Measurements from ENCODE around the gene SRP14. TPM values are rescaled to one million over a fixed set of nuclear protein-coding genes. Genes with fewer than 3 reads are reported as not detected.

Gene SRP14
- total RNA-seq, 2 experiments from 2014 or later = 130 to 188 TPM

- no peaks in the 10 kb centered on the region for H3K9me2 ChIP-seq (ENCODE audit: insufficient read depth, low read length)
- H3K9me3 ChIP-seq (ENCODE audit: low read length) = no peaks in the 10 kb centered on the region
- POLR2A ChIA-PET = interaction anchor here (0.7 to 2.1 kb wide), 4 partner anchors 10 to 99 kb away, joined by 3 to 6 read pairs (median 4); no protein-coding TSS in a partner anchor
- H3K4me1 ChIP-seq (ENCODE audit: insufficient read depth, low read length, poor library complexity, severe bottlenecking) = peaks cover 38% of the 10 kb centered on the region
- TF ChIP-seq EZH2phosphoT487 (IDR thresholded peaks at IDR 0.05; ENCODE audit: borderline replicate concordance, low read depth, low read length) = no peak
- TF ChIP-seq, protein P1, sequence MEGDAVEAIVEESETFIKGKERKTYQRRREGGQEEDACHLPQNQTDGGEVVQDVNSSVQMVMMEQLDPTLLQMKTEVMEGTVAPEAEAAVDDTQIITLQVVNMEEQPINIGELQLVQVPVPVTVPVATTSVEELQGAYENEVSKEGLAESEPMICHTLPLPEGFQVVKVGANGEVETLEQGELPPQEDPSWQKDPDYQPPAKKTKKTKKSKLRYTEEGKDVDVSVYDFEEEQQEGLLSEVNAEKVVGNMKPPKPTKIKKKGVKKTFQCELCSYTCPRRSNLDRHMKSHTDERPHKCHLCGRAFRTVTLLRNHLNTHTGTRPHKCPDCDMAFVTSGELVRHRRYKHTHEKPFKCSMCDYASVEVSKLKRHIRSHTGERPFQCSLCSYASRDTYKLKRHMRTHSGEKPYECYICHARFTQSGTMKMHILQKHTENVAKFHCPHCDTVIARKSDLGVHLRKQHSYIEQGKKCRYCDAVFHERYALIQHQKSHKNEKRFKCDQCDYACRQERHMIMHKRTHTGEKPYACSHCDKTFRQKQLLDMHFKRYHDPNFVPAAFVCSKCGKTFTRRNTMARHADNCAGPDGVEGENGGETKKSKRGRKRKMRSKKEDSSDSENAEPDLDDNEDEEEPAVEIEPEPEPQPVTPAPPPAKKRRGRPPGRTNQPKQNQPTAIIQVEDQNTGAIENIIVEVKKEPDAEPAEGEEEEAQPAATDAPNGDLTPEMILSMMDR (conservative IDR thresholded peaks at IDR 0.05; ENCODE audit: low read length) = no peak
- no peaks in the 10 kb centered on the region for H4K20me1 ChIP-seq (ENCODE audit: insufficient read depth, low read length)
- H3K27ac ChIP-seq (ENCODE audit: low read depth, low read length, poor library complexity, severe bottlenecking) = no peak overlapping the region
- no peak for DNase-seq (ENCODE audit: low spot score)
- H3K79me2 ChIP-seq (ENCODE audit: insufficient read depth, low read depth, low read length) = no peaks in the 10 kb centered on the region
- no peaks in the 10 kb centered on the region for H3K36me3 ChIP-seq (ENCODE audit: insufficient read depth, low read length)
- H2AFZ ChIP-seq (ENCODE audit: low read length) = no peak overlapping the region
- no peak overlapping the region for H3K4me3 ChIP-seq (ENCODE audit: low read depth, low read length, poor library complexity, severe bottlenecking)
- intact Hi-C loops (cut with micrococcal nuclease; ENCODE audit: unreplicated experiment) = no loop called here
- H3K4me2 ChIP-seq (ENCODE audit: low read length) = no peak overlapping the region
- no TSS peak for BruUV-seq (replicated peaks)
- CTCF ChIA-PET (ENCODE audit: unreplicated experiment) = interaction anchor here (1.1 kb wide), 1 partner anchor 48 kb away, joined by 3 read pairs; no protein-coding TSS in a partner anchor
Measured at GRCh38 chr15:40062816-40063562, 24.0 kb upstream of the SRP14 start.

GRCh38 chr15:40061212-40061901 is 22.4 kb upstream of the SRP14 start:
- no peak overlapping the region for H3K4me3 ChIP-seq (ENCODE audit: low read depth, low read length, poor library complexity, severe bottlenecking)
- no peak overlapping the region for H2AFZ ChIP-seq (ENCODE audit: low read length)
- POLR2A ChIA-PET = interaction anchor here (2.1 kb wide), 1 partner anchor 100 kb away, joined by 6 read pairs; no protein-coding TSS in a partner anchor
- BruUV-seq (replicated peaks) = no TSS peak
- H3K4me2 ChIP-seq (ENCODE audit: low read length) = no peak overlapping the region
- no peaks in the 10 kb centered on the region for H3K9me2 ChIP-seq (ENCODE audit: insufficient read depth, low read length)
- TF ChIP-seq EZH2phosphoT487 (IDR thresholded peaks at IDR 0.05; ENCODE audit: borderline replicate concordance, low read depth, low read length) = no peak
- TF ChIP-seq, protein P1 (conservative IDR thresholded peaks at IDR 0.05; ENCODE audit: low read length) = no peak
- intact Hi-C loops (cut with micrococcal nuclease; ENCODE audit: unreplicated experiment) = no loop called here
- no peak for DNase-seq (ENCODE audit: low spot score)
- H3K36me3 ChIP-seq (ENCODE audit: insufficient read depth, low read length) = no peaks in the 10 kb centered on the region
- H3K9me3 ChIP-seq (ENCODE audit: low read length) = no peaks in the 10 kb centered on the region
- no peaks in the 10 kb centered on the region for H3K79me2 ChIP-seq (ENCODE audit: insufficient read depth, low read depth, low read length)
- H3K4me1 ChIP-seq (ENCODE audit: insufficient read depth, low read length, poor library complexity, severe bottlenecking) = peaks cover 50% of the 10 kb centered on the region
- no peak overlapping the region for H3K27ac ChIP-seq (ENCODE audit: low read depth, low read length, poor library complexity, severe bottlenecking)
- CTCF ChIA-PET (ENCODE audit: unreplicated experiment) = interaction anchor here (0.6 kb wide), 1 partner anchor 53 kb away, joined by 4 read pairs; no protein-coding TSS in a partner anchor
- H4K20me1 ChIP-seq (ENCODE audit: insufficient read depth, low read length) = no peaks in the 10 kb centered on the region
